ENCODE data around the gene CDCP1. TPM values are rescaled to one million over a fixed set of nuclear protein-coding genes. Genes with fewer than 3 reads are reported as not detected.

CDCP1 gene
- total and polyA plus RNA-seq, 3 experiments from 2014 or later: 0.71 to 0.96 TPM; not detected in 1

GRCh38 chr3:45185461-45185860, 39.3 kb upstream of the CDCP1 start:
- H3K4me3 ChIP-seq (ENCODE audit: low read length): no peak overlapping the region
- H3K4me3 Mint-ChIP-seq: no peak overlapping the region
- H3K27me3 Mint-ChIP-seq: peaks cover 4 to 26% of the 10 kb centered on the region in 2 donors
- ChIA-PET POLR2A (no interaction called here), CTCF (no interaction called here)
- no peak for DNase-seq
- no peaks in the 10 kb centered on the region for H3K36me3 Mint-ChIP-seq
- H3K27ac Mint-ChIP-seq: no peak overlapping the region
- H3K9me3 ChIP-seq (ENCODE audit: low read length): no peaks in the 10 kb centered on the region
- H3K9me3 Mint-ChIP-seq: no peaks in the 10 kb centered on the region
- H3K27ac ChIP-seq (ENCODE audit: low read depth, low read length): no peak overlapping the region
- H3K27me3 ChIP-seq (ENCODE audit: insufficient read depth, low read length, poor library complexity, severe bottlenecking): no peaks in the 10 kb centered on the region
- H3K4me1 ChIP-seq (ENCODE audit: insufficient read depth, low read length): no peaks in the 10 kb centered on the region
- H3K36me3 ChIP-seq (ENCODE audit: insufficient read depth, low read length): no peaks in the 10 kb centered on the region
- no peaks in the 10 kb centered on the region for H3K4me1 Mint-ChIP-seq

- no peaks in the 10 kb centered on the region for H3K27me3 ChIP-seq (ENCODE audit: insufficient read depth, low read length, poor library complexity, severe bottlenecking)
- H3K27ac Mint-ChIP-seq: no peak overlapping the region
- H3K4me1 Mint-ChIP-seq: no peaks in the 10 kb centered on the region
- no peaks in the 10 kb centered on the region for H3K36me3 Mint-ChIP-seq
- no peaks in the 10 kb centered on the region for H3K4me1 ChIP-seq (ENCODE audit: insufficient read depth, low read length)
- no peaks in the 10 kb centered on the region for H3K9me3 ChIP-seq (ENCODE audit: low read length)
- H3K27ac ChIP-seq (ENCODE audit: low read depth, low read length): no peak overlapping the region
- no peak overlapping the region for H3K4me3 ChIP-seq (ENCODE audit: low read length)
- CTCF ChIA-PET: no interaction called here
- no peak overlapping the region for H3K4me3 Mint-ChIP-seq
- H3K27me3 Mint-ChIP-seq: peaks cover 4 to 28% of the 10 kb centered on the region in 2 donors
- DNase-seq: no peak
- POLR2A ChIA-PET: no interaction called here
- no peaks in the 10 kb centered on the region for H3K36me3 ChIP-seq (ENCODE audit: insufficient read depth, low read length)
- H3K9me3 Mint-ChIP-seq: no peaks in the 10 kb centered on the region
Observed at GRCh38 chr3:45185052-45185451, 38.9 kb upstream of the CDCP1 start.

GRCh38 chr3:45183872-45184262, 37.7 kb upstream of the CDCP1 start:
- DNase-seq: no peak
- no peak overlapping the region for H3K4me3 Mint-ChIP-seq
- no peaks in the 10 kb centered on the region for H3K36me3 Mint-ChIP-seq
- ChIA-PET CTCF (no interaction called here), POLR2A (no interaction called here)
- H3K27me3 Mint-ChIP-seq: peaks cover 2 to 28% of the 10 kb centered on the region in 2 donors
- no peaks in the 10 kb centered on the region for H3K4me1 ChIP-seq (ENCODE audit: insufficient read depth, low read length)
- no peaks in the 10 kb centered on the region for H3K27me3 ChIP-seq (ENCODE audit: insufficient read depth, low read length, poor library complexity, severe bottlenecking)
- H3K4me1 Mint-ChIP-seq: no peaks in the 10 kb centered on the region
- no peaks in the 10 kb centered on the region for H3K36me3 ChIP-seq (ENCODE audit: insufficient read depth, low read length)
- H3K9me3 ChIP-seq (ENCODE audit: low read length): no peaks in the 10 kb centered on the region
- H3K27ac Mint-ChIP-seq: peak overlapping the region in 1 of 8 donors; percentile 54
- no peak overlapping the region for H3K27ac ChIP-seq (ENCODE audit: low read depth, low read length)
- no peaks in the 10 kb centered on the region for H3K9me3 Mint-ChIP-seq
- no peak overlapping the region for H3K4me3 ChIP-seq (ENCODE audit: low read length)

GRCh38 chr3:45182915-45183871, 37.0 kb upstream of the CDCP1 start:
- ChIA-PET CTCF (no interaction called here), POLR2A (no interaction called here)
- no peaks in the 10 kb centered on the region for H3K9me3 Mint-ChIP-seq
- no peak overlapping the region for H3K27ac Mint-ChIP-seq
- Histone ChIP-seq H3K9me3 (ENCODE audit: low read length) (no peaks in the 10 kb centered on the region), H3K4me3 (ENCODE audit: low read length) (no peak overlapping the region), H3K27me3 (ENCODE audit: insufficient read depth, low read length, poor library complexity, severe bottlenecking) (no peaks in the 10 kb centered on the region), H3K27ac (ENCODE audit: low read depth, low read length) (peak overlapping the region; percentile 54), H3K4me1 (ENCODE audit: insufficient read depth, low read length) (no peaks in the 10 kb centered on the region), H3K36me3 (ENCODE audit: insufficient read depth, low read length) (no peaks in the 10 kb centered on the region)
- no peak overlapping the region for H3K4me3 Mint-ChIP-seq
- H3K27me3 Mint-ChIP-seq: peaks cover 2 to 32% of the 10 kb centered on the region in 2 donors
- no peaks in the 10 kb centered on the region for H3K4me1 Mint-ChIP-seq
- H3K36me3 Mint-ChIP-seq: no peaks in the 10 kb centered on the region
- no peak for DNase-seq

- peaks cover 7 to 39% of the 10 kb centered on the region in 2 donors for H3K27me3 Mint-ChIP-seq
- ChIA-PET CTCF (no interaction called here), POLR2A (no interaction called here)
- no peak overlapping the region for H3K4me3 Mint-ChIP-seq
- H3K4me1 ChIP-seq (ENCODE audit: insufficient read depth, low read length): no peaks in the 10 kb centered on the region
- H3K27ac ChIP-seq (ENCODE audit: low read depth, low read length): no peak overlapping the region
- H3K27me3 ChIP-seq (ENCODE audit: insufficient read depth, low read length, poor library complexity, severe bottlenecking): no peaks in the 10 kb centered on the region
- H3K4me1 Mint-ChIP-seq: no peaks in the 10 kb centered on the region
- DNase-seq: no peak
- no peaks in the 10 kb centered on the region for H3K9me3 ChIP-seq (ENCODE audit: low read length)
- no peak overlapping the region for H3K27ac Mint-ChIP-seq
- no peaks in the 10 kb centered on the region for H3K36me3 Mint-ChIP-seq
- no peaks in the 10 kb centered on the region for H3K9me3 Mint-ChIP-seq
- H3K4me3 ChIP-seq (ENCODE audit: low read length): no peak overlapping the region
- no peaks in the 10 kb centered on the region for H3K36me3 ChIP-seq (ENCODE audit: insufficient read depth, low read length)
Observed at GRCh38 chr3:45181496-45181895, 35.3 kb upstream of the CDCP1 start.

- CTCF ChIA-PET: no interaction called here
- Mint-ChIP-seq H3K27me3 (peaks cover 6 to 42% of the 10 kb centered on the region in 2 donors), H3K9me3 (no peaks in the 10 kb centered on the region), H3K4me3 (no peak overlapping the region), H3K4me1 (no peaks in the 10 kb centered on the region), H3K27ac (no peak overlapping the region), H3K36me3 (no peaks in the 10 kb centered on the region)
- H3K4me1 ChIP-seq (ENCODE audit: insufficient read depth, low read length): no peaks in the 10 kb centered on the region
- no peaks in the 10 kb centered on the region for H3K9me3 ChIP-seq (ENCODE audit: low read length)
- no peak overlapping the region for H3K4me3 ChIP-seq (ENCODE audit: low read length)
- no peaks in the 10 kb centered on the region for H3K36me3 ChIP-seq (ENCODE audit: insufficient read depth, low read length)
- DNase-seq: no peak
- no peak overlapping the region for H3K27ac ChIP-seq (ENCODE audit: low read depth, low read length)
- POLR2A ChIA-PET: no interaction called here
- no peaks in the 10 kb centered on the region for H3K27me3 ChIP-seq (ENCODE audit: insufficient read depth, low read length, poor library complexity, severe bottlenecking)
Observed at GRCh38 chr3:45180899-45181298, 34.7 kb upstream of the CDCP1 start.

- no peak overlapping the region for H3K4me3 ChIP-seq (ENCODE audit: low read length)
- no peaks in the 10 kb centered on the region for H3K36me3 ChIP-seq (ENCODE audit: insufficient read depth, low read length)
- H3K27me3 ChIP-seq (ENCODE audit: insufficient read depth, low read length, poor library complexity, severe bottlenecking): no peaks in the 10 kb centered on the region
- no peaks in the 10 kb centered on the region for H3K9me3 Mint-ChIP-seq
- ChIA-PET POLR2A (no interaction called here), CTCF (no interaction called here)
- H3K9me3 ChIP-seq (ENCODE audit: low read length): no peaks in the 10 kb centered on the region
- H3K27ac Mint-ChIP-seq: no peak overlapping the region
- no peak overlapping the region for H3K27ac ChIP-seq (ENCODE audit: low read depth, low read length)
- no peaks in the 10 kb centered on the region for H3K4me1 ChIP-seq (ENCODE audit: insufficient read depth, low read length)
- H3K4me1 Mint-ChIP-seq: no peaks in the 10 kb centered on the region
- H3K4me3 Mint-ChIP-seq: no peak overlapping the region
- DNase-seq: no peak
- H3K27me3 Mint-ChIP-seq: peaks cover 6 to 37% of the 10 kb centered on the region in 2 donors
- H3K36me3 Mint-ChIP-seq: no peaks in the 10 kb centered on the region
Observed at GRCh38 chr3:45180051-45180450, 33.9 kb upstream of the CDCP1 start.

GRCh38 chr3:45179163-45179562, 33.0 kb upstream of the CDCP1 start:
- no peaks in the 10 kb centered on the region for H3K4me1 Mint-ChIP-seq
- Histone ChIP-seq H3K4me1 (ENCODE audit: insufficient read depth, low read length) (no peaks in the 10 kb centered on the region), H3K9me3 (ENCODE audit: low read length) (no peaks in the 10 kb centered on the region), H3K4me3 (ENCODE audit: low read length) (no peak overlapping the region), H3K36me3 (ENCODE audit: insufficient read depth, low read length) (no peaks in the 10 kb centered on the region), H3K27me3 (ENCODE audit: insufficient read depth, low read length, poor library complexity, severe bottlenecking) (no peaks in the 10 kb centered on the region), H3K27ac (ENCODE audit: low read depth, low read length) (no peak overlapping the region)
- POLR2A ChIA-PET: no interaction called here
- DNase-seq: no peak
- H3K36me3 Mint-ChIP-seq: no peaks in the 10 kb centered on the region
- H3K9me3 Mint-ChIP-seq: no peaks in the 10 kb centered on the region
- CTCF ChIA-PET: interaction anchor here (1.1 kb wide), 1 partner anchor 31 kb away, joined by 4 read pairs; no protein-coding TSS in a partner anchor
- peaks cover 6 to 37% of the 10 kb centered on the region in 2 donors for H3K27me3 Mint-ChIP-seq
- no peak overlapping the region for H3K4me3 Mint-ChIP-seq
- H3K27ac Mint-ChIP-seq: no peak overlapping the region
